ENCODE results near the gene ADGRB3. TPM values are rescaled to one million over a fixed set of nuclear protein-coding genes. Genes with fewer than 3 reads are reported as not detected.

The ADGRB3 gene
- total and polyA plus RNA-seq, 8 donors: 0.04 to 0.34 (median 0.21) TPM

DNA sequence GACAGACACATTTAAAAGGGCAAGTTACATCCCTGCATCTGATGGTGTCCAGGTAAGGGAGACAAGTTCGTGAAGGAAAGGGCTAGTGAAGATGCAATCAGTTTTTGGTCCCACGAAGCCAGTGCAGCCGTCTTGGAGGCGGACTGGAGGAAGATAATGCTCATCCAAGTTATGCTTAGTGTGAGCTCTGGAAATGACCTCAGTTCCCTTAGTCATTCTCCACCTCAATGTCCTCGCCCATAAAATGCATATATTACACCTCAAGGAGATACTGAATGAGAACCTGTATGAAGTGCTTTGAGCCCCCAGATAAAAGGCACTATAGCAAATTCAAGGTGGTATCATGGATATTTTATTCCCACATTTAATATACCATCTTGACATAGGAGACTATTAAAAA is 358.8 kb downstream of the ADGRB3 start:
- no peak for FAIRE-seq
- no peak for ATAC-seq
- TF ChIP-seq, protein P1, sequence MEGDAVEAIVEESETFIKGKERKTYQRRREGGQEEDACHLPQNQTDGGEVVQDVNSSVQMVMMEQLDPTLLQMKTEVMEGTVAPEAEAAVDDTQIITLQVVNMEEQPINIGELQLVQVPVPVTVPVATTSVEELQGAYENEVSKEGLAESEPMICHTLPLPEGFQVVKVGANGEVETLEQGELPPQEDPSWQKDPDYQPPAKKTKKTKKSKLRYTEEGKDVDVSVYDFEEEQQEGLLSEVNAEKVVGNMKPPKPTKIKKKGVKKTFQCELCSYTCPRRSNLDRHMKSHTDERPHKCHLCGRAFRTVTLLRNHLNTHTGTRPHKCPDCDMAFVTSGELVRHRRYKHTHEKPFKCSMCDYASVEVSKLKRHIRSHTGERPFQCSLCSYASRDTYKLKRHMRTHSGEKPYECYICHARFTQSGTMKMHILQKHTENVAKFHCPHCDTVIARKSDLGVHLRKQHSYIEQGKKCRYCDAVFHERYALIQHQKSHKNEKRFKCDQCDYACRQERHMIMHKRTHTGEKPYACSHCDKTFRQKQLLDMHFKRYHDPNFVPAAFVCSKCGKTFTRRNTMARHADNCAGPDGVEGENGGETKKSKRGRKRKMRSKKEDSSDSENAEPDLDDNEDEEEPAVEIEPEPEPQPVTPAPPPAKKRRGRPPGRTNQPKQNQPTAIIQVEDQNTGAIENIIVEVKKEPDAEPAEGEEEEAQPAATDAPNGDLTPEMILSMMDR (IDR thresholded peaks at IDR 0.05): no peak
- H3K4me1 ChIP-seq: no peaks in the 10 kb centered on the region
- intact Hi-C loops (cut with DNase I): no loop called here
- no peaks in the 10 kb centered on the region for H3K9me3 ChIP-seq
- 58 to 68% methylated on average over 5 of the region's 5 CpGs for WGBS, 2 donors
- no peaks in the 10 kb centered on the region for H3K36me3 ChIP-seq
- DNase-seq: no peak
- H3K27ac ChIP-seq: no peak overlapping the region
- H3K27me3 ChIP-seq: no peaks in the 10 kb centered on the region
- no peak overlapping the region for H3K4me3 ChIP-seq

DNA sequence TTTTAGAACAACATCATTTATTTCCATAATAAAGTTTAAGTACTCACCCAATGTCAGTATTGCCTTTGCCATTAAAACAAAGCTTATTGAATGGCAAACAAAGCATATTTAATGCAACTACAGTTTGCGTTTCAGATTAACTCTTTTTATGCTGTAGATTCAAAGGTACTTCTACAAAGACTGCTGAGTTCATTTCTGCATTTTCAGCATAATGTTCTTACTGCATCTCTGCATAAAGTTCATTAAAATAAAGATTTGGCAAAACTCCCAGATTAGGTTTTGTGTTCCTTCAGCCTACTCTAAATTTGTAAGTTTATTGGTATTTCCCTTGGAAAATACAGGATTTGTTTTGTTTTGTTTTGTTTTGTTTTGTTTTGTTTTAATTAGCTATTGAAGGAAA is 359.4 kb downstream of the ADGRB3 start:
- no peak overlapping the region for H3K4me3 ChIP-seq
- TF ChIP-seq, protein P1 (IDR thresholded peaks at IDR 0.05): no peak
- ATAC-seq (no peak), FAIRE-seq (no peak), DNase-seq (no peak)
- H3K9me3 ChIP-seq: no peaks in the 10 kb centered on the region
- H3K36me3 ChIP-seq: no peaks in the 10 kb centered on the region
- intact Hi-C loops (cut with DNase I): no loop called here
- no peaks in the 10 kb centered on the region for H3K27me3 ChIP-seq
- H3K4me1 ChIP-seq: no peaks in the 10 kb centered on the region
- no peak overlapping the region for H3K27ac ChIP-seq
- whole genome bisulfite sequencing, 2 donors: 41 to 63% methylated on average over 1 of the region's 1 CpG

DNA sequence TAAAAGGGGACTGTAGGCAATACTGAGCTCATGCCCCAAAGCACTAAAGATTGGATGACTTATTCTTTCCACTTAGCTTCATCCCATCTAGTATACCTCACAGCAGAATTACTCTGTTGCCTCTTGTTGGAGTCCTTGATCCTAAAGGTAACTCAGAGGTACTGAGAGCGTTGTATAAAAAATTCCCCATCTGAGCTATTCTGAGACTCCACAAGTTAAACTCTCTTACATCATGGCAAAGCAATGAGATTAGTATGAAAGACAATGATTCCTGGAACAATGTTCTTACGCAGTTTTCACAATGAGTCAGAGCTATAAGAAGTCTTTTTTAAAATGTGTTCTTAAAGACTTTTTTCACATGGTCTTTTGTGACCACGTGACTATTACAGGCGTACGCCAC is 370.1 kb downstream of the ADGRB3 start:
- Histone ChIP-seq H3K27ac (no peak overlapping the region), H3K27me3 (no peaks in the 10 kb centered on the region), H3K4me3 (no peak overlapping the region), H3K4me1 (no peaks in the 10 kb centered on the region), H3K36me3 (no peaks in the 10 kb centered on the region), H3K9me3 (no peaks in the 10 kb centered on the region)
- TF ChIP-seq, protein P1 (IDR thresholded peaks at IDR 0.05): no peak
- ATAC-seq (no peak), DNase-seq (no peak), FAIRE-seq (no peak)
- intact Hi-C loops (cut with DNase I): no loop called here
- 73 to 78% methylated on average over 5 of the region's 5 CpGs for WGBS, 2 donors

DNA sequence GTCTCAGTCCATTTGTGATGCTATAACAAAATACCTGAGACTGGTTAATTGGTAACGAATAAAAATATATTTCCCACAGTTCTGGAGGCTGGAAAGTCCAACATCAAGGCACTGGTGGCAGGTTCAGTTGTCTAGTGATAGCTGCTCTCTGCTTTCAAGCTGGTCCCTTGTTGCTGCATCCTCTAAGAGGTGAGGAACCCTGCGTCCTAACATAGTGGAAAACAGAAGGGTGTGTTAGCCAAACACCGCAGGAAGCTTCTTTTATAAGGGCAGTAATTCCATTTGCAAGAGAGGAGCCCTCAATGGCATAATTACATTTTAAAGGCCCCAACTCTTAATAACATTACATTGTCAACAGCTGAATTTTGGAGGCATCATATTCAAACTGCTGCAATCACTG is 372.7 kb downstream of the ADGRB3 start:
- WGBS, 2 donors: 42 to 59% methylated on average over 3 of the region's 3 CpGs
- ATAC-seq: no peak
- no peaks in the 10 kb centered on the region for H3K9me3 ChIP-seq
- H3K4me1 ChIP-seq: no peaks in the 10 kb centered on the region
- no peaks in the 10 kb centered on the region for H3K27me3 ChIP-seq
- intact Hi-C loops (cut with DNase I): no loop called here
- no peak for DNase-seq
- TF ChIP-seq, protein P1 (IDR thresholded peaks at IDR 0.05): no peak
- no peak overlapping the region for H3K27ac ChIP-seq
- FAIRE-seq: no peak
- no peak overlapping the region for H3K4me3 ChIP-seq
- H3K36me3 ChIP-seq: no peaks in the 10 kb centered on the region

DNA sequence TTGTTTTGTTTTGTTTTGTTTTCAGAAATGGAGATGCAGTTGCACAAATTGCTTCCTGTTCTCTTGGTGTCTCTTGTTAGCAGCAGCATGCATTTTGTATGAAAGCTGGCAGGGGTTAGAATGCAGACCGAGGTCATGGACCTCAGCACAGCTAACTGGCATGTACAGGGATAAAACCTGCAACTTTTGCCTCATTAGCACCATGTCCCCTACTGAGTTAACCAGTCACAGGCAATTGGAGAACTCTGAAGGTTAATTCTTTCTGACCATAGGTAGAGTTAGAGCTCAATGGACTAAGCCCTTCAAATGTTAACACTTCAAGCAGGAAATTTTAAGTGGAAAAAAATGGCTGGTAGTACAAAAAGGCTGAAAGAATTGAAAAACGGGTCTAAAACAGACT is 377.1 kb downstream of the ADGRB3 start:
- Histone ChIP-seq H3K4me3 (no peak overlapping the region), H3K4me1 (no peaks in the 10 kb centered on the region), H3K27me3 (no peaks in the 10 kb centered on the region), H3K36me3 (no peaks in the 10 kb centered on the region), H3K27ac (no peak overlapping the region), H3K9me3 (no peaks in the 10 kb centered on the region)
- intact Hi-C loops (cut with DNase I): no loop called here
- TF ChIP-seq, protein P1 (IDR thresholded peaks at IDR 0.05): no peak
- FAIRE-seq: no peak
- 46 to 61% methylated on average over 2 of the region's 2 CpGs for WGBS, 2 donors
- no peak for ATAC-seq
- DNase-seq: no peak

Data from pancreas (tissue), 10 donors.